Measurements from ENCODE around the gene RBM38.

- TF ChIP-seq CTCF (IDR thresholded peaks at IDR 0.05; ENCODE audit: borderline replicate concordance, extremely low read depth, low read length, poor library complexity, severe bottlenecking) (no peak), EZH2 (IDR thresholded peaks at IDR 0.05; ENCODE audit: borderline replicate concordance, low read depth, low read length, severe bottlenecking) (no peak)
These were observed 5.3 kb upstream of the RBM38 start for GRCh38 chr20:57385940-57386339.

All from DND-41 (cell line).